H9 (cell line): Measurements from ENCODE around the gene PRRX2. TPM values are rescaled to one million over a fixed set of nuclear protein-coding genes. Genes with fewer than 3 reads are reported as not detected.

Experiments
- DNase-seq: peaks from one replicate; pipeline ENCODE4 v3.0.0-alpha.2; 2017
- H2AFZ ChIP-seq: one replicate; pipeline ENCODE4 v1.6.1; 2013; ENCODE audit warnings: mild to moderate bottlenecking, low read length, control low read depth, moderate library complexity
- H2AK5ac ChIP-seq: 2 replicates; pipeline ENCODE4 v1.6.1; 2013; ENCODE audit warnings: low read length, control low read depth, mixed read lengths; ENCODE audit not compliant: insufficient read length
- H2BK120ac ChIP-seq: one replicate; pipeline ENCODE4 v1.6.1; 2013; ENCODE audit warnings: low read depth, mild to moderate bottlenecking, low read length, control low read depth, inconsistent platforms; ENCODE audit not compliant: poor library complexity, severe bottlenecking
- H2BK12ac ChIP-seq: 2 replicates; pipeline ENCODE4 v1.6.1; 2013; ENCODE audit warnings: low read length, control low read depth, mixed read lengths, low read depth; ENCODE audit not compliant: insufficient read length
- H2BK15ac ChIP-seq: 2 replicates; pipeline ENCODE4 v1.6.1; 2013; ENCODE audit warnings: low read depth, low read length, control low read depth
- H2BK20ac ChIP-seq: one replicate; pipeline ENCODE4 v1.6.1; 2013; ENCODE audit warnings: low read depth, mild to moderate bottlenecking, low read length, control low read depth, inconsistent platforms; ENCODE audit not compliant: poor library complexity, severe bottlenecking
- H2BK5ac ChIP-seq: 2 replicates; pipeline ENCODE4 v1.6.1; 2013; ENCODE audit warnings: low read length, control low read depth, mixed read lengths; ENCODE audit not compliant: insufficient read length
- H3K14ac ChIP-seq: 2 replicates; pipeline ENCODE4 v1.6.1; 2013; ENCODE audit warnings: low read length, control low read depth; ENCODE audit not compliant: insufficient read depth
- H3K18ac ChIP-seq: 2 replicates; pipeline ENCODE4 v1.6.1; 2013; ENCODE audit warnings: low read depth, mild to moderate bottlenecking, mixed read lengths, low read length, control low read depth; ENCODE audit not compliant: insufficient read length
- H3K23ac ChIP-seq: 2 replicates; pipeline ENCODE4 v1.6.1; 2013; ENCODE audit warnings: low read length, control low read depth, mixed read lengths, low read depth; ENCODE audit not compliant: insufficient read length
- H3K23me2 ChIP-seq: 2 replicates; pipeline ENCODE4 v1.6.1; 2013; ENCODE audit warnings: low read depth, mild to moderate bottlenecking, mixed read lengths, low read length, control low read depth; ENCODE audit not compliant: insufficient read length, poor library complexity, severe bottlenecking
- H3K27ac ChIP-seq: 2 replicates; pipeline ENCODE4 v1.5.1; 2013; ENCODE audit warnings: low read length, control low read depth, mixed read lengths, low read depth; ENCODE audit not compliant: insufficient read length
- H3K27me3 ChIP-seq: 2 replicates; pipeline ENCODE4 v1.6.1; 2013; ENCODE audit warnings: low read length, control low read depth, inconsistent platforms; ENCODE audit not compliant: insufficient read depth
- H3K4ac ChIP-seq: 2 replicates; pipeline ENCODE4 v1.6.1; 2013; ENCODE audit warnings: low read depth, mild to moderate bottlenecking, control low read depth, inconsistent platforms, low read length, moderate library complexity
- H3K4me1 ChIP-seq: 2 replicates; pipeline ENCODE4 v1.6.1; 2013; ENCODE audit warnings: low read length, control low read depth, inconsistent platforms; ENCODE audit not compliant: insufficient read depth
- H3K4me2 ChIP-seq: 2 replicates; pipeline ENCODE4 v1.6.1; 2013; ENCODE audit warnings: low read length, control low read depth, mixed read lengths; ENCODE audit not compliant: insufficient read length, insufficient read depth
- H3K56ac ChIP-seq: 2 replicates; pipeline ENCODE4 v1.6.1; 2013; ENCODE audit warnings: low read depth, mild to moderate bottlenecking, mixed read lengths, low read length, control low read depth; ENCODE audit not compliant: insufficient read length
- H3K79me1 ChIP-seq: 2 replicates; pipeline ENCODE4 v1.6.1; 2013; ENCODE audit warnings: low read depth, mild to moderate bottlenecking, moderate library complexity, low read length, control low read depth, inconsistent platforms; ENCODE audit not compliant: insufficient read depth, poor library complexity, severe bottlenecking
- H3K79me2 ChIP-seq: 2 replicates; pipeline ENCODE4 v1.6.1; 2013; ENCODE audit warnings: low read length, control low read depth, inconsistent platforms; ENCODE audit not compliant: insufficient read depth
- H3K9ac ChIP-seq: 2 replicates; pipeline ENCODE4 v1.6.1; 2013; ENCODE audit warnings: low read length, control low read depth, mixed read lengths; ENCODE audit not compliant: insufficient read length; ENCODE audit errors: extremely low read depth
- H3K9me3 ChIP-seq: one replicate; pipeline ENCODE4 v1.6.1; 2013; ENCODE audit warnings: low read depth, low read length, inconsistent platforms; ENCODE audit not compliant: control insufficient read depth
- H3T11ph ChIP-seq: one replicate; pipeline ENCODE4 v1.6.1; 2013; ENCODE audit warnings: mild to moderate bottlenecking, low read length, control low read depth, inconsistent platforms
- H4K20me1 ChIP-seq: one replicate; pipeline ENCODE4 v1.6.1; 2013; ENCODE audit not compliant: control insufficient read depth, insufficient read length, insufficient read depth
- H4K5ac ChIP-seq: 2 replicates; pipeline ENCODE4 v1.6.1; 2013; ENCODE audit warnings: low read depth, mild to moderate bottlenecking, mixed read lengths, low read length, control low read depth; ENCODE audit not compliant: insufficient read length
- H4K8ac ChIP-seq: replicated peaks from 2 replicates; pipeline ENCODE4 v1.6.1; 2013; ENCODE audit warnings: low read length, control low read depth, mixed read lengths, low read depth; ENCODE audit not compliant: insufficient read length
- H4K91ac ChIP-seq: 2 replicates; pipeline ENCODE4 v1.6.1; 2013; ENCODE audit warnings: low read depth, mild to moderate bottlenecking, moderate library complexity, mixed read lengths, low read length, control low read depth; ENCODE audit not compliant: insufficient read length
- H3K27ac Mint-ChIP-seq, 3 experiments: 2 replicates in 2 of 3; 3 replicates in 1 of 3; pipeline ENCODE4 v1.8.0; 2020 to 2021; ENCODE audit warnings: mixed read lengths in 3 of 3, mild to moderate bottlenecking in 1 of 3, moderate library complexity in 1 of 3
- H3K27me3 Mint-ChIP-seq: 2 replicates; pipeline ENCODE4 v1.8.0; 2021; ENCODE audit warnings: low read depth, mild to moderate bottlenecking, moderate library complexity, mixed read lengths
- H3K36me3 Mint-ChIP-seq, 3 experiments: 2 replicates in 2 of 3; 3 replicates in 1 of 3; pipeline ENCODE4 v1.8.0; 2020 to 2021; ENCODE audit warnings: low read depth in 3 of 3, mixed read lengths in 3 of 3; ENCODE audit not compliant: insufficient read depth in 1 of 3
- H3K4me1 Mint-ChIP-seq, 2 experiments: 2 replicates each; pipeline ENCODE4 v1.8.0; 2020; ENCODE audit warnings: mixed read lengths in 2 of 2
- H3K4me3 Mint-ChIP-seq, 2 experiments: 2 replicates in 1 of 2; 3 replicates in 1 of 2; pipeline ENCODE4 v1.8.0; 2020 to 2021; ENCODE audit warnings: mild to moderate bottlenecking in 2 of 2, mixed read lengths in 2 of 2, moderate library complexity in 1 of 2
- H3K9me3 Mint-ChIP-seq, 2 experiments: 2 replicates in 1 of 2; 3 replicates in 1 of 2; pipeline ENCODE4 v1.8.0; 2020; ENCODE audit warnings: mild to moderate bottlenecking in 2 of 2, mixed read lengths in 2 of 2, moderate library complexity in 1 of 2
- WGBS: extraction: QIAGEN DNeasy Blood & Tissue Kit; methylation state at CpG from one replicate; pipeline ENCODE4 v1.1.7; 2013; ENCODE audit warnings: missing lambda C conversion rate, low lambda C conversion rate, mixed read lengths; ENCODE audit not compliant: insufficient read length; ENCODE audit errors: extremely low coverage; 5-methylcytosine and 5-hydroxymethylcytosine counted together
- total RNA-seq: library from RNA; stranded (reverse); gene quantifications from 2 replicates; pipeline ENCODE4 v1.2.1, GENCODE V29; 2021
- TF ChIP-seq, protein P1 (sequence below): fragments of 200-600 bp; sonication (generic); conservative IDR thresholded peaks from 3 replicates; pipeline ENCODE4 v1.8.0; 2021; ENCODE audit warnings: antibody characterized with exemption, mild to moderate bottlenecking

Gene PRRX2
- total RNA-seq, 1 experiment from 2014 or later = 3.9 TPM

DNA sequence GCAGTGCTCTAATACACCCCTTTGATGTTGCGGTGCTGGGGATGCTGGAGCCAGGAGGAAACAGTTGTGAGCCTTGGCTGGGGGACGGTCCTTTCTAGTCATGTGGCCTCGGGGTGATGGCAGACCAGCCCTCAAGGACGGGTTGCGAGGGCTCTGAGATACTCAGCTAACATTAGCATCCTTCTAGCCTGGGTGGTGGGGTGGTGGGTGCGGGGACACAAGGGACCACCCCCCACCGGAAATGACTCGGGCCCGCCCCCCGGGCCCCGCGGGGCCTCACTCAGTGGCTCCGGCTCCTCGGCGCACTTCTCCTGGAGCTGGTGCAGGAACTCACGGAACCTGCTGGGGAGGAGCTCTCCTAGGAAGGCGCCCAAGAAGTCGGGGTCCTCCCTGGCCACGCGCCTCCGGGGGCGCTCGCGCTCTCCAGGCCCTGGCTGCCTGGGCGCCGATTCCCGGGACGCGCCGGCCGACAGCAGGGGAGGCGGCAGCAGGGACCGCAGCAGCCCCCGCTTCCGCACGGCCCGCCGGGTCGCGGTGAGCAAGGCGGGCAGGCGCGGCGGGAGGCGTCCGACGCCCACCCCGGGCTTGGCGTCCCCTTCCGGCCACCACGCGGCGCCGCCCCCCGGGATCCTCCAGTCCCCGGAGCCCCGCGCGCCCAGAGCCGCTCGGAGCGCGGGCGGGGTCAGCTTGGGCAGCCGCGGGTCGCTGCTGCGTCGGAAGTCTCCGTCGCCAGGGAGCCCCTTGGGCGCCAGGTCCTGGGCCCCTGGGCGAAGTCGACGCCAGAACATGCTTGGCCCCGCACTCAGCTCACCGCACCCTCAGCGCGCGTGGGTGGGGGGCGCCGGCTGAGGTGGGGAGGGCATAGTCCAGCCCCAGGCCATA is 45.4 kb upstream of the PRRX2 start:
- no peak overlapping the region for H3K18ac ChIP-seq
- H2AK5ac ChIP-seq = no peak overlapping the region
- Mint-ChIP-seq H3K27me3 (peaks cover 60% of the 10 kb centered on the region), H3K9me3 (peaks cover 0 to 7% of the 10 kb centered on the region in 2 experiments; a peak in 3 of 5 replicates), H3K36me3 (no peaks in the 10 kb centered on the region; a peak in 2 of 7 replicates), H3K4me3 (peak overlapping the region; percentile 54 to 75), H3K4me1 (peaks cover 11 to 12% of the 10 kb centered on the region in 2 experiments), H3K27ac (no peak overlapping the region)
- WGBS = no CpG with 5 or more reads among the region's 82 CpGs
- H2BK20ac ChIP-seq = no peak overlapping the region
- peak overlapping the region; percentile 51 for H3K4me2 ChIP-seq
- peaks cover 22% of the 10 kb centered on the region for H3K27me3 ChIP-seq
- H2BK15ac ChIP-seq = no peak overlapping the region
- no peak overlapping the region for H3K23ac ChIP-seq
- H4K8ac ChIP-seq = no peak overlapping the region
- H2BK12ac ChIP-seq = no peak overlapping the region
- H3K56ac ChIP-seq = no peak overlapping the region
- TF ChIP-seq, protein P1, sequence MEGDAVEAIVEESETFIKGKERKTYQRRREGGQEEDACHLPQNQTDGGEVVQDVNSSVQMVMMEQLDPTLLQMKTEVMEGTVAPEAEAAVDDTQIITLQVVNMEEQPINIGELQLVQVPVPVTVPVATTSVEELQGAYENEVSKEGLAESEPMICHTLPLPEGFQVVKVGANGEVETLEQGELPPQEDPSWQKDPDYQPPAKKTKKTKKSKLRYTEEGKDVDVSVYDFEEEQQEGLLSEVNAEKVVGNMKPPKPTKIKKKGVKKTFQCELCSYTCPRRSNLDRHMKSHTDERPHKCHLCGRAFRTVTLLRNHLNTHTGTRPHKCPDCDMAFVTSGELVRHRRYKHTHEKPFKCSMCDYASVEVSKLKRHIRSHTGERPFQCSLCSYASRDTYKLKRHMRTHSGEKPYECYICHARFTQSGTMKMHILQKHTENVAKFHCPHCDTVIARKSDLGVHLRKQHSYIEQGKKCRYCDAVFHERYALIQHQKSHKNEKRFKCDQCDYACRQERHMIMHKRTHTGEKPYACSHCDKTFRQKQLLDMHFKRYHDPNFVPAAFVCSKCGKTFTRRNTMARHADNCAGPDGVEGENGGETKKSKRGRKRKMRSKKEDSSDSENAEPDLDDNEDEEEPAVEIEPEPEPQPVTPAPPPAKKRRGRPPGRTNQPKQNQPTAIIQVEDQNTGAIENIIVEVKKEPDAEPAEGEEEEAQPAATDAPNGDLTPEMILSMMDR = peak; percentile 40; the same call in 2 of the 3 replicates
- no peaks in the 10 kb centered on the region for H3K9me3 ChIP-seq
- peak; percentile 57 for DNase-seq
- no peak overlapping the region for H3T11ph ChIP-seq
- H3K14ac ChIP-seq = no peak overlapping the region; the same call in 1 of the 2 replicates
- 0 out of 2 replicates have a peak, but pooled peaks cover 2% of the 10 kb centered on the region for H3K4me1 ChIP-seq
- no peak overlapping the region for H4K5ac ChIP-seq
- no peak overlapping the region for H3K4ac ChIP-seq
- H4K20me1 ChIP-seq = no peaks in the 10 kb centered on the region
- no peak overlapping the region for H2BK5ac ChIP-seq
- H3K27ac ChIP-seq = no peak overlapping the region
- peaks cover 7% of the 10 kb centered on the region for H3K23me2 ChIP-seq
- H2AFZ ChIP-seq = no peak overlapping the region
- no peak overlapping the region for H4K91ac ChIP-seq
- no peaks in the 10 kb centered on the region for H3K79me2 ChIP-seq
- no peak overlapping the region for H3K9ac ChIP-seq
- no peak overlapping the region for H2BK120ac ChIP-seq
- no peaks in the 10 kb centered on the region for H3K79me1 ChIP-seq
